Cerebellar nuclear complex (tissue), 1 donor: ENCODE results near the gene TMEM129.

Experiments
- DNase-seq, 2 experiments: peaks; one replicate each; lab custom pipeline; 2025; lab: John Stamatoyannopoulos, UW

The TMEM129 gene

DNA sequence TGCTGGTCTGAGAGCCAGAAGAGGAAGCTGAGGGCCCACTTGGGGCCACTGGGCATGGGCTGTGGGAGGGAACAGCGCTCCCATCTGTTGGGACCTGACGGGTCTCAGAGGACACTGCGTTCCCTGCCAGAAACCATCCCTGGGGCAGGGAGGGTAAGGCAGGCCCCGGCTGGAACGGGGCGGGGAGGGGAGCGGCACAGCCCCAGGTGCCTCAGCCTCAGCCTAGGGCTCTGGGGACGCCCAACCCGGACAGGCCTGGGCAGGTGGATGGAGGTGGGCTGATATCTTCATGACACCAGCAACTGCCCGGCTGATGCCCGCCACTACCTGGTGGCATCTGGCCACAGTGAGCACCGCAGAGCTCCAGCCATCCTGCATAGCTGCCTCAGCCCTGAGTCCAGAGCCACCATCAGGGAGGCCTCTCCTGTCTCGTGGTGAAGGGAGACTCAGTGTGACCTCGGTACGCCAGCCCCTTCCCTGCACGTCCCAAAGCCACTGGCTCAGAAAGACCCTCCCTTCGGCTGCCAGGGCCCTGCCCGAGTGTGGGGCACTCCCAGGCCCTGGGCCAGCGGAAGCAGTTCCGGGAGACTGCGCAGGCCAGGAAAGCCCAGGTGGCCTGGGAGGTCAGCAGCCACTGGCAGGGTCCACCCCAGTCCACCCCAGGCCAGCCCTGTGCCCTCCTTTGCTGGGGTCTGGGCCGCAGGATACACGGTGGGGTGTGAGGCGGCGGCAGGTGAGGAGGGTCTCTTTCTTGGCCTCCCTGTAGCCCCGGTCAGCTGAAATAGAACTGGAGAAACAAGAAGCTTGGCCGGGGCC, 37.4 kb upstream of the TMEM129 start:
- DNase-seq, result no peak

DNA sequence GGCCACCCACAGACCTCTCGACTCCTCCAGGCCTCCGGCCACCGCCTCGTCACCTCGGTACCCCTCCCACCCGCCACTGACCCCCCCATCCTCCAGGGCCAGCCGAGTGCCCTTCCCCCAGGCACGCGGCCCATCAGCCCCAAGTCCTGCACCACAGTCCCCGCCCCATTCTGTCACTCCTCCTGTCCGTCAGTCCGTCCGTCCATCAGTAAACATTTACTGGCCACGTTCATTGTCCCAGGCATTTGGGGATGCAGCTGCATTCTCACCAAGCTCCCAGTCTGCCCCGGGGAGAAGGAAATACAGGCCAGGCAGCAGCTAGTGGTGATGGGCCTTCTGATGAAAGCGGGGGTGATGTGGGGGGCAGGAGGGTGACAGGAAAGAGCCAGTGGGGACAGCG, 36.7 kb upstream of the TMEM129 start:
- no peak for DNase-seq

DNA sequence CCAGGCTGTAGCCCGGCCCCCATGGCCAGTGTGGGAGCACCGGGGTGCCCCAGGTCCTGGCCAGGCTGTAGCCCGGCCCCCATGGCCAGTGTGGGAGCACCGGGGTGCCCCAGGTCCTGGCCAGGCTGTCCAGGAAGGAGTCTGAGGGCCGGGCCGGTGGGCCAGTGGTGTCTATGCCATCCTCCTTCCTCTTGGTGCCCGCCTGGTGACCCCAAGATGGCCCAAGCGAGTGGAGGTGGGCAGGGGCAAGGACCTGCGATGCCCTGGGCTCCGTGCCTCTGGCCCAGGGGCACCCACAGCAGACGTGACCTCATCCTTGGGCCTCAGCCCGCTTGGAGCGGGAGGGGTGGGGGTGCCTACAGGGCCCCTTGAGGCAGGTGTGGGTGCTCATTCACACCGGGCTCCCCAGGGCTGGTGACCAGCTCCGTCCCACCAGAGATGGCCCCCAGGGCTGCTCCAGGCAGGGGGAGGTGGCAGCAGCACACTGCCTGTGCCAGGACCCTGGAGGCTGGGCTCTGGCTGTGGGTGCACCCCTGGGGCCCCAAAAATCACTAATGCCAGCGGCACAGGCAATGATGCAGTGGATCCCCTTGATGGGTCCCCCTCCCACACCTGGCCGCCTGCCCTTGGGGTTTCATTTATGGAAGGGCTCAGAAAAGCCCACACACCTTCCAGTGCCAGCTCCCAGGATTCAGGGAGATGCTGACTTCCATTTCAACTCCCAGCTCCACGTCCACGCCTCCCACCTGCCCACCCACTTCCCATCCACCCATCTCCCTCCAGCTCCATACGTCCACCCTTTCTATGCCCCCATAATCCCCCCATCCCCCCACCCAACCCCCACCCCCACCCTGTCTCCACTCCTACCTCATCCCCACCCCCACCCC, 36.0 kb upstream of the TMEM129 start:
- no peak for DNase-seq

DNA sequence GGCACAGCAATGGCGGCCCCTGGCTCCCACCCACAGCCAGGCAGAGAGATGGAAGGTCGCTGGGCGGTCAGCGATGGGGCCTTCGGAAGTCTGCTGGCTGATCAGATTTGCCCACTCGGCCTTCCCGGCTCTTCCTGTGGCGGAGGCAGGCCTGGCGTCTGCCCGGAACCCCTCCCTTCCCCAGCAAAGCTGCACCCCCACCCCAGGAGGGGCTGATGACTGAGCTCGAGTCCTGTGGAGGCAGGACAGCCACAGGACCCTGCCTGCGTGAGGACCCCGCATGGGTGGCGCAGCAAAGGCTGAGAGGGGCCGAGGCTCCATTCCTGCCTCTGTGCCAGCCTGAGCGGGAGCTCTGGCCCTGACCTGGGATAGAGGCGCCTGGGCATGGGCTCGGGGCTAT, 35.0 kb upstream of the TMEM129 start:
- no peak for DNase-seq

DNA sequence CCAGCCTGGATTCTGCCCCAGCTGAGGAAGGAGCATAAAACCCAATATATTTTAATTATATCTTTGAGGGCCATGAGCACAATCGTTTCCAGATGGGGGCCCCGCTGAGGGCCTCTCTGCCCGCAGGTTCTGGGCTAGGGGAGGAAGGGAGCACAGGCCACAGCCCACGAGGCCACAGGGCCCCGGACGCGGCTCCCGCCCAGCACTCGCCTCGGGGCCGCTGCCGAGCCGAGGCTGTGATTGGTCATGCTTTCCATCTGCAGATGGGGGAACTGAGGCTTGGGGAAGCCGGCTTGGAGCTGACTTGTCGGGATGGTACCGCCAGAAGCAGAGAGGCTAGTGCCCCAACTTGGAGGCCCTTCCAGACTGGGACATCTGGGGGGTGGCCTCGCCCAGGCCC, 34.2 kb upstream of the TMEM129 start:
- DNase-seq, result no peak

DNA sequence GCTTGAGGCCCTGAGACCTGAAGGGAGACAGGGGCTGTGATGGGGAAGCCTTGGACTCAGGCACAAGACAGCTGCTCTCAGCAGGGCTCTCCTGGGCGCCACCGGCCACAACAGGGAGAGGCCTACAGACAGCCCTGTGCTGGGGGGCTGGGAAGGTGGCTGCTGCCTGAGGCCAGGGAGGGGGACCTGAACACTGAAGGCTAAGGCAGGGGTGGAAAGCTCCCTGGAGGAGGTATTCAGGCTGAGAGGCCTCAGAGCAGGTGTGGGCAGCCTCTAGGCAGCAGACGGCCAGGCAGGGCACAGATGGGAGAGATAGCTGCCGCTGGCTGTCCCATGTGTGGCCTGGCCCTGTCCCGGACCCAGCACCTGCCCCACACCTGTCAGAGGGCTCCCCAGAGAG, 33.2 kb upstream of the TMEM129 start:
- DNase-seq, result no peak

DNA sequence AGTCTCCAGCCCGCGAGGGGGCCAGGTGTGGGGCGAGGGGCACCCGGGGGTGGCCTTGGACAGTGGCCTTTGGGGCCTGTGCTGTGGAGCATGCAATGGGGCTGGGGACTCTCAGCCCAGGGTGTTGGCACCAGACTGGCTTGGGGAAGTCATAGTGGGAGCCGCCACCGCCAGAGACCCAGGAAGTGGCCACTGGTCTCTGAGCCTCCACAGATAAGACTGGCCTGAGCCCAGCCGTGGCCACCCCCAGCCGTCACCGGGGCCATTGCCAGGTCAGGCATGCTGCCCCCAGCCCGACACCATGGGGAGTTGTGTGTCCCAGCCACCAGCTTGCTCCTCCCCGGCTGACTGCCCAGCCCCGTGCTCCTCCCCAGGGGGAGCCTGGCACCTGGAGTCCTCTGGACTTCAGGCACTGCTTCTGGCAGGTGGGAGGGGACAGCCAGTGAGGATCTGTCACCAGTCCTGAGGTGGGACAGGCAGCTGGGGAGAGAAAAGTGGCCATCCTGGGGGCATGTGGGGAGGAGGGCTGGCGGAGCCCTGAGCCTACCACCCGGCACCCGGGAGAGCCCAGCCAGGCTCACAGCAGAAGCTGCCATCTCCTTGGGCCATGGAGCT, 32.7 kb upstream of the TMEM129 start:
- no peak for DNase-seq

DNA sequence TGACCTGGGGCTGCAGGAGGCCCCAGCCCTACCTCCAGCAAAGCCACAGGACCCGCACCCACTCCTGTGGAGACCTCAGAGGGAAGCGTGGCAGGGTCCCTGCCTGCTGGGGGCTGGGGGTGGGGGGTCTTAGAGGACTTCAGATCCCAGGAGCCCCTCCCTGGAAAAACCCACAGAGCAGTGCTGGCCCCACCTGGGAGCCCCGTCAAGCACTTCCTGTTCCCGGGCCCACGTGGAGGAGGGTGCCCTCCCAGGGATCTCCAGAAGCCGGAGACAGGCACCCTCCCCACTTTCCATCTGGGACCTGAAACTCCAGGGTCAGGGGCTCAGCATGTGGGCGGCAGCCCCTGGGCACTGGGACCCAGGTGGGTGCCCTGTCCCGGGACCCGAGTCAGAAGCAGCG, 32.2 kb upstream of the TMEM129 start:
- DNase-seq, result no peak

DNA sequence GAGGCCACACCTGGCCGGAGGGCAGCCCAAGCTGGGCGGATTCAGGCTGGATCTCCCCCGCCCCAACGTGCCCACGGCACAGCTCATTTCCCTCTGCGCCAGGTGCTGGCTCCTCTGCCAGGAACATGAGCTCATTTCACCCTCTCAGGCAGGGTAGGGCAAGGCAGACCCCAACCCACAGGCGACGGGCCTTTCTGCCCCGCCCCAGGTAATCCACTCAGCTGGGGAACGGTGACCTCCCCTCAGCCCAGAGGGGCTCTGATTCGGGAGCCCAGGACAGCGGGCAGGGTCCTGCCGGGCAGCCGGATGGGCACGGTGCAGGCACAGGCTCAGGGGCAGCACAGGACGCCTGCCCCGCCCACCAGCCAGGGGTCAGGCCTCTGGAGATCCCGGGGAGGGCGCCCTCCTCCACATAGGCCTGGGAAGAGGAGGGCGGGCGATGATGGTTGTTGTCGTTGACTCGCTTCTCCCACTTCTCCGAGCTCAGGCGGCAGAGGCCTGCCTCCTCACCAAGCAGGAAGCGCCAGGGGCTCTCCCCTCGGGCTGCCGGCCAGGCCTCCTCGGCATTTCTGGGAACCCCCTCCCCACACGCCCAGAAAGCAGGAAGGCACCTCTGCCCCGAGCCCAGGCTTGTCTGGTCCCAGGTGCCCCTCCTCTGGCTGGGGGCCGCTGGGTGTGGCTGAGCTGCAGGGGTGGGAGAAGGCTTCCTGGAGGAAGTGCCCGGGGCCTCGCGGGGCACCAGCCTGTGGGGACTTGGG, 31.3 kb upstream of the TMEM129 start:
- DNase-seq, result no peak

DNA sequence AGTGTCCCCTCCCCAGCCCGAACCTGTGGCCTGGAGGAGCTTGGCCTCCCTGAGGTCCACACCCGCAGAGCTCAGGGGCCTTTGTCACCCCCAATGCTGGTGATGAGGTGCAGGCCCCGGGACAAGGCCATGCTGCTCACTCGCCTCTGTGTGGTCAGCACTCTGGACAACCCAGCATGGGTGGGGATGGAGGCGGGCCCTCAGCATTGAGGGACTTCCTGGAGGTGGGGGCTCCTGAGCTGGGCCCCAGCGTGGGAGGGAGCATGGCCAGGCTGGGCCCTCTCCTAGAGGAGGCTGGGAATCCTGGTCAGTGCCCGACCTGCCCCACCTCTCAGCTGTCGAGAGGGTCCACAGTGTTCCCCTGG, 30.8 kb upstream of the TMEM129 start:
- no peak for DNase-seq

DNA sequence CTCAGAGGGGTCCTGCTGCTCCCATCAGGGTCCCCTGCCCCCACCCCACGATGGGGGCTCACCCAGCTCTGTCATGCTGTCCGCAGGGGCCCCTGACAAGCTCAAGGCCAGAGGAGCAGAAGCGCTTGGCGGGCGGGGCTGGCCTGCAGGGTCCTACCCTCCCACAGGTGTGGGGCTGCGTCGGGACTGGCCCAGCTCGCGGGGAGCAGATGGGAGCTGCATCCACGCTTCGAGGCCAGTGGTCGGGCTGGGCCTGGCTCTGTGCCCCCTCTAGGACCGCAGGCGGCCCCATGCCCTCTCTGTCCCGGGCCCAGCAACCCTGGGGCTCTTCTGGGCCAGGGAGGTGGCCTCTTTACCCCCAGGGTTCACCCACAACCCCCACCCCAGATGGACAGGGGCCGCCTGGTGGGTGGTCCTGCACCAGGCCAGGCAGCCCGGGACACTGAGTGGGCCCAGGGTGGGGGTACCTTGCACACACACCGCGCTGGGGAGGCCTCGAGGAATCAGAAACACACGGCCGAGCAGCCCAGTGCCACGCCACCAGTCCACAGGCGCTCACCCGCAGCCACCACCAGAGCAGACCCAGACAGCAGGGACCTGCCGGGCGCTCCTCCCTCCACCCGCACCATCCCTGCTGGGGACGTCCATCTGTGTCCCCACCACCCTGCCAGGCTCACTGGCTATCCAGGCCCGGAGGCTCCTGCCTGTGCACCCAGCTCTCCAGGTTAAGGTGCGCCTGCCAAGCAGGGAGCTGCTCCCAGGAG, 30.2 kb upstream of the TMEM129 start:
- no peak for DNase-seq

DNA sequence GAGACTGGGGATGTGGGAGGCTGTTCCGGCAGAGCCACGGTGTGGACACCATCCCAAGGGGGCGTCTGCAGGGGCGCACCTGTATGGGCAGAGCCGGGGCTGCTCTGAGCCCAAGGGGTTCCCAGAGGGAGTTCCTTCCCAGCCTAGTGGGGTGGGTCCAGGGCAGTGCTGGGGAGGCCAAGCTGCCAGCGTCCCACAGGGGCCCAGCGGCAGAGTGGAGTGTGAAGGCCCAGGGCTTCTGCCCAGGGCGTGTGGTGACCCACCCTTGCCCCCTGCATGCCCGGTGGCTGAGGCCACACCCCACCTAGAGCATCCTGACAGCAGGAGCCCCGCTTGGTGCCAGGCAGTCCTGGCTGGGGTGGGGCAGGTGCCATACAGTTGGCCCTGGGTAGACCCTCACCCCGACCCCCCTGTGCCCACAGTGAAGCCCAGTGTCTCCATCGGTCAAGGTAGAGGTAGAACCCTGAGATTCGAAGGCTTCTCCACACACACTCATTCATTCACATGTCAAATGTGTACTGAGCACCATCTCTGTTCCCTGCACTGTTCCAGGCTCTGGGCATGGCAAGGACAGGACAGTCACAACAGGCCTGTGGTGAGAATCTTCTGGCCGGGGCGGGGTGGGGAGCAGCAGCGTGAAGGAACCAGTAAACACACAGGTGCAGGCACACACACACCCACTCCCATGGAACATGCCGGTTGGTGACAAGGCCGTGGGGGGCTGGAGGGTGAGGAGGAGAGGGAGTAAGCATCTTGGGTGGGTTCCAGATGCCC, 29.4 kb upstream of the TMEM129 start:
- no peak for DNase-seq

DNA sequence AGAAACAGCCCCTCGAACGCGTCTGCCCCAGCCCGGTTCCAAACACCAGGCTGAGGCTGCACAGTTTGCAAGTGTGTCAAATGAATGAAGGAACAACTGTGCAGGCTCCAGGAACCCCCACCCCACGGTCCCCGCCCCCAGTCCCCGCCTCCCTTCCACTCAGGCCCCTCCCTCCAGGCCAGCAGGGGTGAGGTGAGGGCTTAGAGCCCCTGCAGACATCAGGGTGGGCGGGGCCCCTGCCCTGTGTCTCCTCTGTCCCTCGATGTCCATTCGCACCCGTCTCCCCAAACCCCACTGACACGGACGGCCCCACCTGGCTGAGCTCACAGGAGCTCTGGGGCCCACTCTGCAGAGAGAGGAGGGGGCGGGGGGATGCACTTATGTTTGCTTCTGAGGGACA, 28.7 kb upstream of the TMEM129 start:
- no peak for DNase-seq

DNA sequence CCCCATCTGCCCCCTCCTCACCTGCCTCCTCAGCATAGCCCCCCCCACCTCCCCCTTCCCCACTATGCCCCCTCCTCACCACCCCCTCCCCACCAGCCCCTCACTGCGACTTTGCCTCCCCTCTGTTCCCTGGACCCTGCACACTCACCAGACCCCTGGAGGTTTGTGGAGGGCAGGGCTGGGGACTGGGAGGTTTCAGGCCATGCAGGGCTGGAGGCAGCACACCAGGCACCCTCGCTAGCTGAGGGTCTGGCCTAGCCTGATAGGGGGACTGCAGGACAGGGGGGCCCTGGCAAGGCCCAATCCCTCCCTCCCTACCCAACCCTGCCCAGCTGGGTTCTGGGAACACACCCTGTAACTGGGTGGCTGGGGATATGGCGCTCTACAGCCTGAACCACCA, 28.2 kb upstream of the TMEM129 start:
- DNase-seq, result no peak

DNA sequence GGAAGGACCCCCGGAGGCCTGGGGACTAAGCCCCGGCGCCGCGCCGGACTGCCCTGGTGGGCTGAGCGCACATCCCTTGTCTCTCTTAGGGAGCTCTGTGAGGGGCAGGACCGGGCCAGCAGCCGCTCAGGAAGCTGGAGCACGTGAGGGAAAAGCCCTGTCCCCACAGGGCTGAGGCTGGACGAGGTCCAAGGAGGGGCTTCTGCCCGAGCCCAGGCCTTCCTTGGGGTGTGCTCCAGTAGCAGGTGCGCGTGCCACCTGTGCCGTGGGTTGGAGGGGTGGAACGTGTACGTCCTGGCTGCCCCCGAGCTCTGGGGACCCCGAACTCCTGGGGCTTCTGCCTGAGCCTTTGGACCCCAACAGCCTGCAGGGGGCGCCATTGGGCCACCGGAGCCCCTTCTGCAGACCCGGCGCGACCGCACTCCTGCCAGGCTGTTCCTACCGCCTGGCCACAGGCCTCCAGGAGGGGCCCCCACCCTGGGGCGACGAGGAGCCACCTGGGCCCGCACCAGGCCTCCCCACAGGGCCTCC, 27.4 kb upstream of the TMEM129 start:
- DNase-seq, result no peak

DNA sequence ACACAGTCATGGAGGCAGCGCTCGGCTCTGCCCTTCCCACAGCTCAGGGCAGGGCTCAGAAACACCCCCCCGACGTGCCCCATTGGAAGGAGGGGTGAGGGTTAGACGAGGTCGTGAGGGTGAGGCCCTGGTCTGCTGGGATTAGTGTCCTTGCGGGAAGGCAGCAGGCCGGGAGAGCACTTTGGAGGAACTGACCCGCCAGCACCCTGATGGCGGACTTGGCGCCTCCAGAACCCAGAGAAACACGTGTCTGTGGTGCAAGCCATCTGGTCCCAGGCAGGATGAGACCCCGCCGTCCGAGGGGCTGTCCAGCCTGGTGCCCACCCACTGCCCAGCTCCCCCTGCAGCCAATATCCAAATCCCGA, 26.5 kb upstream of the TMEM129 start:
- DNase-seq, result no peak

DNA sequence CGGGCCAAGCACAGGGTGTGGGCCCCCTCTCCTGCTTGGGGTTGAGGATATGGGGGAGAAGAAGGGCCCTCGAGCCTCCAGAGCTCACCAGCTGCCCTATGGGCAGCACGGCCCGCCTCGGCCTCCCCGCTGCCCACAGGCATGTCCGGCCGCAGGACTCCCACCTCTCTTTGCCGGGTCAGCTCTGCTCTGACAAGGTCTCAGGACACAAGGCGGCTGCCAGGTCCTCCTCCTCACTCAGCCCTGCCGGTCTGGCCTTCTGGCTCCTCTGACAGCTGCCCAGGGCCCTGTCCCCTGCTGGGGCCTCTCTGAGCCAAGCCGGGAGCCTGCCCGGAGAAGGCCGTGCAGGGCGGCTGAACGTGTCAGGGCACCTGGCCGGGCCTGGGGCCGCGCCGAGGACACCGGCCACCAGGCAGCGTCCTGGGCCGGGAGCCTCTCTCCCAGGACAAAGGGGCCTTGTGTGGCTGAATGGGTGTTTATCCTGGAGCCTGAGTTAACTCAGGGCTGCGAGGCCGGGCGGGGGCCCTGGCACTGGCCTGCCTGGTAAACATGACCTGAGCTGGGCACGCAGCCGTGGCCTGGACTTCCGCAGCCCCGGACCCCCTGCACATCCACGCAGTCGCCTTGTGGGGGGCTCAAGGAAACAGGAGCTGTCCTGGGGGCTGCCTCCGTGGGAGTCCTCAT, 25.9 kb upstream of the TMEM129 start:
- DNase-seq, result peak in 1 of 2 experiments; percentile 35

DNA sequence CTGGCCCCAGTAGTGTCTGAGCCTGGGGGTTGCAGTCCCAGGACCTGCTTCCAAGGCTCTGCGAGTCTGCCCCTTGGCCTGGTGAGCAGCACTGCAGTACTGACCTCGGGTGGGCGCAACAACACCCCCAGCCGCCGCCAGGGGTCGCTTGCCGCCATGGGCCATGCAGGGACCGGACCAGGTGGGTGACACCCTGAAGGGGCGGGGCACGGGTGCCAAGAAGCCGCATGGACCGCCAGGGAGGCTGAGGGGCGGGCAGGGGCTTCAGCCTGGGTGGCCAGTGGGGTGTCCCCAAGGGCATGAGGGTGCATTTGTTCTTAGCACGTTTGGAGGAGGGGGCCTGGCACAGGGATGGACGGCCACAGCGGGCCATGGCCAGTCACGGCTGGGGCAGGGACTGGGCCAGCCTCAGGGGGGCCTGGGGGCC, 25.2 kb upstream of the TMEM129 start:
- no peak for DNase-seq

DNA sequence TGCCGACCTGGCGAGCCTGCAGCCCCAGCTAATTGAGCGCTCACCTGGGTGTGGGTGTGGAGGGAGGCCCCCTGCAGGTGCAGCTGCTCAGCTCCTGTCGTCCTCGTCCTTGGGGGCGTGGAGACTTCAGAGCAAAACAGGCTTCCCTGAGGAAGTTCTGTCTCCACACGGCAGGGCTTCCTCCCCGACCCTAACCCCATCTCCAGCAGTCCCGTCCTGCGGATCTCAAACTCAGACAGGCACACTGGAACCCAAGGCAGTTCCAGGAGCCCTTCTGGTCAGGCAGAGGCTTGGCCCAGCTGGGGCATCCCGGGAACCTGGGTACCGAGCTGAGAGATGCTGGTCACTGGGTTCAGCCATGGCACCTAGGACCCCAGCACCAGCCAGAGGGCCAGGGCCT, 24.6 kb upstream of the TMEM129 start:
- no peak for DNase-seq

DNA sequence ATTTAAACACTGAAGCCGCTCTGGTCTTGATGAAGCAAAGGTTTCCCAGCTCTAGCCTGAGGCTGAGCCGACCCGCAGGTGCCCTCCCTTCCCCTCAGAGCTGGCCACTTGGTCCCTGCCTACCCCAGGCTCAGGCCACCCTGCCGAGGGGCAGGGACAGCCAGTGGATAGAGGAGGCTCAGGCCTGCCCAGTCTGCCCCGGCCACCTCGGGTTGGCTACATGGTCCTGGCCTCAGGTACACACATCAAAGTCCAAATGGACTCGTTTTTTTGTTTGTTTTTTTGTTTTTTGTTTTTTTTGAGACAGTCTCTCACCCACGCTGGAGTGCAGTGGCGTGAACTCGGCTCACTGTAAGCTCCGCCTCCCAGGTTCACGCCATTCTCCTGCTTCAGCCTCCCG, 24.0 kb upstream of the TMEM129 start:
- no peak for DNase-seq
